ENCODE measurements around the gene KRTAP5-5.
"Not testable (repeated sequence)": the region's sequence is repeated elsewhere in the genome, so short reads cannot be mapped to it uniquely, and the experiment has no call there.

- not testable (repeated sequence) for TF ChIP-seq CTCF (conservative IDR thresholded peaks at IDR 0.05 in 1 of 2, IDR thresholded peaks at IDR 0.05 in 1 of 2; ENCODE audit: low read depth in 1 of 2, low read length in 2 of 2); EZH2 (IDR thresholded peaks at IDR 0.05; ENCODE audit: low read length, missing control alignments)
Measured at GRCh38 chr11:1661454-1662269, 32.1 kb downstream of the KRTAP5-5 start.

All from fibroblast of lung (primary cell).